ENCODE results near the gene TBC1D16. TPM values are rescaled to one million over a fixed set of nuclear protein-coding genes. Genes with fewer than 3 reads are reported as not detected.

TBC1D16 gene
- total RNA-seq, 3 donors from 2014 or later, result 27.1 to 92.2 (median 32.8) TPM

DNA sequence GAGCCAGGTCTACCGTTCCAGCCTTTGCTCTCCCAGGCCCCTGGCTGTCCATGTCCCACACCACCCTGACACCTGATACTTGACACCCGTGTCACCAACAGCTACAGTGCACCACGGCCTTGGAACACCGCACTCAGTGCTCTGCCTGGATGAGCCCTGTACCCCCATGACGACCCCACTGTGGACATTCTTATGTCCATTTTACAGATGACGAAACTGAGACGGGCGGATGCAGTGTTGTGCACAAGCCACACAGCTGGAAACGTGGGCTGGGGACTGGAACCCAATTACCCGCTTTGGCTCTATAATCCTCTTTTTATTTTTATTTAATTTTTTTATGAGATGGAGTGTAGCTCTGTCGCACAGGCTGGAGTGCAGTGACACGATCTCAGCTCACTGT lies 112.9 kb downstream of the TBC1D16 start:
- H3K27me3 ChIP-seq, result peaks cover 0 to 41% of the 10 kb centered on the region in 2 donors
- intact Hi-C loops (cut with DNase I; ENCODE audit: low total_unique reads), result no loop called here
- no peaks in the 10 kb centered on the region for H3K9me3 ChIP-seq
- no peak overlapping the region for H3K4me3 ChIP-seq
- no peak overlapping the region for H3K27ac ChIP-seq
- TF ChIP-seq POLR2A (IDR thresholded peaks at IDR 0.05) (no peak), POLR2AphosphoS5 (IDR thresholded peaks at IDR 0.05) (no peak)
- TF ChIP-seq, protein P1, sequence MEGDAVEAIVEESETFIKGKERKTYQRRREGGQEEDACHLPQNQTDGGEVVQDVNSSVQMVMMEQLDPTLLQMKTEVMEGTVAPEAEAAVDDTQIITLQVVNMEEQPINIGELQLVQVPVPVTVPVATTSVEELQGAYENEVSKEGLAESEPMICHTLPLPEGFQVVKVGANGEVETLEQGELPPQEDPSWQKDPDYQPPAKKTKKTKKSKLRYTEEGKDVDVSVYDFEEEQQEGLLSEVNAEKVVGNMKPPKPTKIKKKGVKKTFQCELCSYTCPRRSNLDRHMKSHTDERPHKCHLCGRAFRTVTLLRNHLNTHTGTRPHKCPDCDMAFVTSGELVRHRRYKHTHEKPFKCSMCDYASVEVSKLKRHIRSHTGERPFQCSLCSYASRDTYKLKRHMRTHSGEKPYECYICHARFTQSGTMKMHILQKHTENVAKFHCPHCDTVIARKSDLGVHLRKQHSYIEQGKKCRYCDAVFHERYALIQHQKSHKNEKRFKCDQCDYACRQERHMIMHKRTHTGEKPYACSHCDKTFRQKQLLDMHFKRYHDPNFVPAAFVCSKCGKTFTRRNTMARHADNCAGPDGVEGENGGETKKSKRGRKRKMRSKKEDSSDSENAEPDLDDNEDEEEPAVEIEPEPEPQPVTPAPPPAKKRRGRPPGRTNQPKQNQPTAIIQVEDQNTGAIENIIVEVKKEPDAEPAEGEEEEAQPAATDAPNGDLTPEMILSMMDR (IDR thresholded peaks at IDR 0.05), result no peak
- no peak for DNase-seq (ENCODE audit: low spot score in 2 of 2)
- peaks cover 0 to 6% of the 10 kb centered on the region in 2 donors for H3K4me1 ChIP-seq
- H3K36me3 ChIP-seq, result no peaks in the 10 kb centered on the region

DNA sequence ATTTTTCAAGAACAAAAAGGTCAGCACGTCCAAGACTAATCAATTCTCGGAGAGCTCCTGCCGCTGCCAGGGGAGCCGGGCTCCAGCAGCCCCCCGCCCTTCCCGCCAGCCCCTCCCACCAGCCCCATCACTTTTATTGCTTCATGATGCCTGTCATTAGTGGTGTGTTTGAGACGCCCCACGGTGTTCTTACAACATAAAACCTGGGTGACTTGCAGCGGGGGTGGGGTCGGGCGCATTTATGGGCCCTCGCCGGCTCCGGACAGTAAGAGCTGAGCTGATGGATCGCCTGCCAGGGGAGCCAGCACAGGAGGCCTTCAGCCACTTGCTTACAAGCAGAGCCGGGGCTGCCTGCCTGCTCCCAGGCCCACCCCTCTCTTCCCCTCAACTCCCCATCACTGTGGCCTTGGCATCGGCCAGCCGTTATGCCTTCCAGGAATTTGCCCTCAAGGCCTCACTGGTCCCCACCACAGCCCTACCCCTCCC lies 113.5 kb downstream of the TBC1D16 start:
- intact Hi-C loops (cut with DNase I; ENCODE audit: low total_unique reads), result no loop called here
- Histone ChIP-seq H3K27me3 (peaks cover 0 to 34% of the 10 kb centered on the region in 2 donors), H3K4me1 (peaks cover 0 to 6% of the 10 kb centered on the region in 2 donors)

DNA sequence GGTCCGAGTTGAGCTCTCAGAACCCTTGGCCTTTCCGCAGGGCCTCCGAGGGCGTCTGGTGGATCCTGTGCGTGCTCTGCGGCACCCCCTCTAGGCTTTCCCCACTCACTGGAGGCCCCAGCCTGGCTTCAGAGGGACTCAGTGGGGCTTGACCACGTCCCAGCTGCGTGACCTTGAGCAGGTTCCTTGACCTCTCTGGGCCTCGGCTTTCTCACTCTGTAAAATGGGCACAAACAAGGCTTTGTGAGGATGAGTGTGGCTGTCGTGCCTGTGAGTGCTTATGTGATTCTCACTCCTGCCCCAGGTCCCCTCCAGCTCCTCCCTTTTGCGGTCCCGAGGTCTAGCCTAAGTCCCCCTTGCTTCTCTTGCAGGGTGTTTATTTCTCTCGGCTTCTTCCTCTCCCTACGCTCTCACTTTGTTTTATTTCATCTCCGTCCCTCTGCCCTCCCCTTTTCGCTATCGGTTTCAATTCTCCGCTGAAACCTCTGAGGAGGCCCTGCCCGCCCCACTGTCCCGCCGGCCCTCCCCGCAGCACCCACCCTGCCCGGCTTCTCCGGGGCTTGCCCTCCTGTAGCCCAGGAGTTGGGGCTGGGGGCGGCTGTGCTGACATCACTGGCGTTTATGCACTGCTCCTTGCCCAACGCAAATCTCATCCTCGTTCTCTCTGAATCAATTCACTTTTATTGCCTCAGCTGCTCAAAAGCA lies 114.1 kb downstream of the TBC1D16 start:
- peaks cover 0 to 28% of the 10 kb centered on the region in 2 donors for H3K27me3 ChIP-seq
- no peak overlapping the region for H3K27ac ChIP-seq
- intact Hi-C loops (cut with DNase I; ENCODE audit: low total_unique reads), result no loop called here
- H3K36me3 ChIP-seq, result no peaks in the 10 kb centered on the region
- DNase-seq (ENCODE audit: low spot score in 2 of 2), result no peak
- H3K9me3 ChIP-seq, result no peaks in the 10 kb centered on the region
- H3K4me3 ChIP-seq, result no peak overlapping the region
- TF ChIP-seq, protein P1 (IDR thresholded peaks at IDR 0.05), result no peak
- TF ChIP-seq POLR2AphosphoS5 (IDR thresholded peaks at IDR 0.05) (no peak), POLR2A (IDR thresholded peaks at IDR 0.05) (no peak)
- peaks cover 0 to 6% of the 10 kb centered on the region in 2 donors for H3K4me1 ChIP-seq

More for the DNA sequence above, 113.5 kb downstream of the TBC1D16 start:
- Histone ChIP-seq H3K27ac (no peak overlapping the region), H3K4me3 (no peak overlapping the region), H3K36me3 (no peaks in the 10 kb centered on the region), H3K9me3 (no peaks in the 10 kb centered on the region)
- TF ChIP-seq POLR2A (IDR thresholded peaks at IDR 0.05) (no peak), POLR2AphosphoS5 (IDR thresholded peaks at IDR 0.05) (no peak)
- TF ChIP-seq, protein P1 (IDR thresholded peaks at IDR 0.05), result no peak
- DNase-seq (ENCODE audit: low spot score in 2 of 2), result no peak

DNA sequence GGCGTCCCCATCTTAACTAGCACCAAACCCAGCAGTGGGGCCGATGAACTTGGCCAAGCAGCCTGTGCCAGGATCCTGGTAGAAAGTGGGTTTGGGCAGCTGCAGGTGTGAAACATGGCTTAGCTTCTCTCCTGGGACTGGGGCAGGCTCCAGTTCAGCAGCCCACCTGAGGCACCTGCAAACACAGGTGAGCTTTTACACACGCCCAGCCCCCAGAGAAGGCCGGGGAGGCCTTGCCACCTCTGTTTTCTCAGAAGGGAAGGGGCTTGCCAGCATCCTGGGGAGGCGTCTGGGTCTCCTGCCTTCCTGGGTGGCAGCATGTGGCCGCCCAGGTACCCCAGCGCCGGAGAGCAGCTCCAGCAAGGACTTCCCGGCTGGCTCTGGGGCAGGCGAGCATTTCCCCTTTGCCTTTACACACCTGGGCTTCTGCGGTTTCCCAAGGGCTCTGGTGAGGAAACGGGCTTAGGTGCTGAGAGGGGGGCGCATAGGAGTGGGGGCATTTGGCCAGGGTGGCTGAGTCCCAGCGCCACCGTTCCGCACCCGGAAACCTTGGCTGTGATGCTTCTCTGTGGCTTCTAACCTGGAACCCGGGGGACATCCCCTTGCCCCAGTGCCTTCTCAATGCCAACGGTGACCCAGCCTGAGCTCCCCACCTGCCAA lies 114.8 kb downstream of the TBC1D16 start:
- Histone ChIP-seq H3K4me3 (no peak overlapping the region), H3K36me3 (no peaks in the 10 kb centered on the region), H3K4me1 (peaks cover 0 to 6% of the 10 kb centered on the region in 2 donors), H3K9me3 (no peaks in the 10 kb centered on the region), H3K27me3 (peaks cover 0 to 27% of the 10 kb centered on the region in 2 donors), H3K27ac (no peak overlapping the region)
- intact Hi-C loops (cut with DNase I; ENCODE audit: low total_unique reads), result no loop called here
- DNase-seq (ENCODE audit: low spot score in 2 of 2), result no peak
- TF ChIP-seq, protein P1 (IDR thresholded peaks at IDR 0.05), result no peak
- no peak for TF ChIP-seq POLR2A (IDR thresholded peaks at IDR 0.05)
- TF ChIP-seq POLR2AphosphoS5 (IDR thresholded peaks at IDR 0.05), result no peak

Data from breast epithelium (tissue), 4 donors.